Measurements from ENCODE around the gene KCNT1.

DNA sequence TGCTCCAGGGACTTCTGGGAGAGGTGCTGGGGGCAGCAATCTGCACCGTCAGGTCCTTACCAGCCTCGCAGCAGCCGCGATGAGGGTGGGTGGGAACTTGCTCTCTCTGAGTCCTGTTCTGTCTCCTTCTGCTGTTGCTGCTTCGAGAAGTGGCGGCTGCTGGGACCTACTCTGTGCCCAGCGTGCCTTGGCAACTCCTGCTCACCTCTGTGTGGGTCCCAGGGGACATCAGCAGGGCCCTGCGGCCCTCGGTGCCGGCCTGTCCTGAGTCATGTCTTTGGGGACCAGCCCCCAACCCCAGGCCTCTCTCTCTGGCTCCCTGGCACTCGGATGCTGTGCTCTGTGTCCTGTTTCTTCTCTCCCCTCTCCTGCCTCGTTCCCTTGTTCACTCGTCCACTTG is 49.5 kb downstream of the KCNT1 start:
- TF ChIP-seq EZH2 (IDR thresholded peaks at IDR 0.05; ENCODE audit: borderline replicate concordance, low read depth, low read length, poor library complexity, severe bottlenecking), result no peak
- TF ChIP-seq, protein P1, sequence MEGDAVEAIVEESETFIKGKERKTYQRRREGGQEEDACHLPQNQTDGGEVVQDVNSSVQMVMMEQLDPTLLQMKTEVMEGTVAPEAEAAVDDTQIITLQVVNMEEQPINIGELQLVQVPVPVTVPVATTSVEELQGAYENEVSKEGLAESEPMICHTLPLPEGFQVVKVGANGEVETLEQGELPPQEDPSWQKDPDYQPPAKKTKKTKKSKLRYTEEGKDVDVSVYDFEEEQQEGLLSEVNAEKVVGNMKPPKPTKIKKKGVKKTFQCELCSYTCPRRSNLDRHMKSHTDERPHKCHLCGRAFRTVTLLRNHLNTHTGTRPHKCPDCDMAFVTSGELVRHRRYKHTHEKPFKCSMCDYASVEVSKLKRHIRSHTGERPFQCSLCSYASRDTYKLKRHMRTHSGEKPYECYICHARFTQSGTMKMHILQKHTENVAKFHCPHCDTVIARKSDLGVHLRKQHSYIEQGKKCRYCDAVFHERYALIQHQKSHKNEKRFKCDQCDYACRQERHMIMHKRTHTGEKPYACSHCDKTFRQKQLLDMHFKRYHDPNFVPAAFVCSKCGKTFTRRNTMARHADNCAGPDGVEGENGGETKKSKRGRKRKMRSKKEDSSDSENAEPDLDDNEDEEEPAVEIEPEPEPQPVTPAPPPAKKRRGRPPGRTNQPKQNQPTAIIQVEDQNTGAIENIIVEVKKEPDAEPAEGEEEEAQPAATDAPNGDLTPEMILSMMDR (conservative IDR thresholded peaks at IDR 0.05; ENCODE audit: low read depth, low read length), result no peak
